ENCODE measurements around the gene HPGD. TPM values are rescaled to one million over a fixed set of nuclear protein-coding genes. Genes with fewer than 3 reads are reported as not detected.

The HPGD gene
- total and polyA plus RNA-seq, 2 of the 8 experiments (the other 6 are each of a cell fraction or from before 2014, with no cell fraction given): 1.1 to 1.3 TPM

DNA sequence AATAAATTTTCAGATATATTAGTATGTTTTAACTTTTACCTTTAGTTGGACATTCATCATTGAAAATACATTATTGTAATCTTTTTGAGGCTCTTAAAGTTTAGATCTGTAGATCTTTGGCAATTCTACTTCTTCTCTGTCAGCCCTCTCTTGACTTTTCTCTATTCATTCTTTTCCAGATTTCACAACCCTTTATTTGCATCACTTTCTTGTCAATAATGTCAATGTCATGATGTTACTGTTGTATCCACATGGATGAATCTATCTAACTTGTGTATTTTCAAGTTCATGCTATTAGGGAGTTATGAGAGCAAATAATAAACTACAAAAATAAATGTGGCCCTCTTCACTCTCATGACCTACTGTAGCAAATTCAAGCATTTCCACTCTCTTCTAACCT is 23.0 kb upstream of the HPGD start:
- H2AK5ac ChIP-seq (ENCODE audit: low read depth, low read length): no peak overlapping the region
- no peak overlapping the region for H2BK120ac ChIP-seq (replicated peaks; ENCODE audit: low read depth, low read length)
- no peak overlapping the region for H3K23ac ChIP-seq (ENCODE audit: insufficient read length)
- FAIRE-seq (no peak), DNase-seq (ENCODE audit: low read depth in 1 of 2, low spot score in 2 of 2) (no peak)
- no peaks in the 10 kb centered on the region for H3K36me3 ChIP-seq (ENCODE audit: control insufficient read depth in 2 of 4, insufficient read depth in 4 of 4, low read length in 3 of 4)
- no peaks in the 10 kb centered on the region for H4K20me1 ChIP-seq (replicated peaks in 1 of 2; ENCODE audit: control insufficient read depth in 1 of 2, insufficient read depth in 2 of 2, low read length in 2 of 2)
- H3K79me1 ChIP-seq (ENCODE audit: low read depth, low read length): no peaks in the 10 kb centered on the region
- POLR2A ChIA-PET (ENCODE audit: partially characterized antibody): no interaction called here
- H2AFZ ChIP-seq (ENCODE audit: low read length): no peak overlapping the region
- no peak overlapping the region for H3K4me3 ChIP-seq (ENCODE audit: extremely low read depth in 1 of 4, insufficient read depth in 2 of 4, low read depth in 3 of 4, low read length in 4 of 4)
- no peak overlapping the region for H3K9ac ChIP-seq (replicated peaks in 1 of 4; ENCODE audit: extremely low read depth in 1 of 4, low read depth in 3 of 4, low read length in 3 of 4)
- no peaks in the 10 kb centered on the region for H3K23me2 ChIP-seq (ENCODE audit: low read depth, low read length)
- no peak overlapping the region for H2BK15ac ChIP-seq (ENCODE audit: low read length)
- no peak overlapping the region for H2BK5ac ChIP-seq (ENCODE audit: low read depth, low read length)
- no peak overlapping the region for H4K5ac ChIP-seq (ENCODE audit: insufficient read length, low read depth, low read length)
- no peak overlapping the region for H2BK12ac ChIP-seq (ENCODE audit: low read depth, low read length)
- H4K91ac ChIP-seq (replicated peaks; ENCODE audit: insufficient read length, low read length): no peak overlapping the region
- CTCF ChIA-PET (ENCODE audit: partially characterized antibody): no interaction called here
- no peak overlapping the region for H3K4ac ChIP-seq (replicated peaks; ENCODE audit: insufficient read length, low read depth, low read length)
- no peak overlapping the region for H3K18ac ChIP-seq (ENCODE audit: extremely low read depth, low read length)
- H3K27ac ChIP-seq (ENCODE audit: low read depth, low read length): no peak overlapping the region
- peaks cover 0 to 1% (median 0%) of the 10 kb centered on the region in 4 experiments; a peak in 1 of 7 replicates for H3K4me1 ChIP-seq (replicated peaks in 1 of 4; ENCODE audit: control insufficient read depth in 3 of 4, insufficient read depth in 4 of 4, low read length in 3 of 4)
- no peak overlapping the region for H3K4me2 ChIP-seq (ENCODE audit: insufficient read depth in 1 of 2, low read depth in 2 of 2, low read length in 2 of 2)
- H2BK20ac ChIP-seq (ENCODE audit: low read length): no peak overlapping the region
- H4K8ac ChIP-seq (ENCODE audit: extremely low read depth, insufficient read depth, low read length): no peak overlapping the region
- no peak overlapping the region for H3K56ac ChIP-seq (replicated peaks; ENCODE audit: insufficient read length, low read depth, low read length)
- H3K9me3 ChIP-seq (ENCODE audit: insufficient read depth in 2 of 2, low read depth in 1 of 2, low read length in 1 of 2): peaks cover 0 to 2% of the 10 kb centered on the region in 2 experiments; a peak in 1 of 4 replicates
- no peaks in the 10 kb centered on the region for H3K79me2 ChIP-seq (ENCODE audit: control insufficient read depth in 1 of 2, insufficient read depth in 2 of 2, low read length in 2 of 2)
- H3K27me3 ChIP-seq (replicated peaks in 1 of 4; ENCODE audit: control insufficient read depth in 3 of 4, extremely low read depth in 1 of 4, insufficient read depth in 3 of 4, low read length in 3 of 4): no peaks in the 10 kb centered on the region
- no peak overlapping the region for H3K14ac ChIP-seq (ENCODE audit: insufficient read length)
- TF ChIP-seq HDAC6 (IDR thresholded peaks at IDR 0.05; ENCODE audit: low read depth, low read length) (no peak), HDAC2 (IDR thresholded peaks at IDR 0.05; ENCODE audit: borderline replicate concordance in 1 of 2, low read depth in 2 of 2, low read length in 2 of 2) (no peak), SUZ12 (IDR thresholded peaks at IDR 0.05; ENCODE audit: low read length) (no peak)
